H1 (cell line): ENCODE measurements around the gene SLC22A2. TPM values are rescaled to one million over a fixed set of nuclear protein-coding genes. Genes with fewer than 3 reads are reported as not detected.

Source experiments
- CTCF ChIA-PET: fragments of 300-600 bp; sonication (Branson Sonifier 250); formaldehyde crosslinking; loops from one replicate; lab custom pipeline; 2021; ENCODE audit not compliant: partially characterized antibody; lab: Charles Lee
- POLR2A ChIA-PET: fragments of 300-600 bp; sonication (Branson Sonifier 250); formaldehyde crosslinking; loops from one replicate; lab custom pipeline; 2021; ENCODE audit warnings: inconsistent platforms; ENCODE audit not compliant: partially characterized antibody; lab: Charles Lee
- DNase-seq, 2 experiments: peaks; one replicate each; pipeline versions ENCODE4 v3.0.0 to v3.0.0-alpha.2; 2010 to 2022; ENCODE audit warnings: low spot score in 2 of 2, low read depth in 1 of 2, mixed read lengths in 1 of 2
- FAIRE-seq: peaks from 2 replicates; lab custom pipeline; 2011; peaks lifted over from hg19 to GRCh38; lab: Jason Lieb, UNC
- H2AFZ ChIP-seq: 2 replicates; pipeline ENCODE4 v1.8.1; 2012; ENCODE audit warnings: low read length, inconsistent platforms
- H2AK5ac ChIP-seq: 2 replicates; pipeline ENCODE4 v1.6.1; 2013; ENCODE audit warnings: low read depth, low read length
- H2BK120ac ChIP-seq: replicated peaks from 2 replicates; pipeline ENCODE3; 2013; ENCODE audit warnings: low read depth, low read length, inconsistent platforms
- H2BK12ac ChIP-seq: 2 replicates; pipeline ENCODE4 v1.6.1; 2013; ENCODE audit warnings: low read depth, low read length
- H2BK15ac ChIP-seq: 2 replicates; pipeline ENCODE4 v1.6.1; 2013; ENCODE audit warnings: low read length
- H2BK20ac ChIP-seq: 2 replicates; pipeline ENCODE4 v1.6.1; 2013; ENCODE audit warnings: low read length
- H2BK5ac ChIP-seq: 2 replicates; pipeline ENCODE4 v1.6.1; 2013; ENCODE audit warnings: low read depth, low read length
- H3K14ac ChIP-seq: 2 replicates; pipeline ENCODE4 v1.6.1; 2013; ENCODE audit warnings: inconsistent platforms; ENCODE audit not compliant: insufficient read length
- H3K18ac ChIP-seq: 2 replicates; pipeline ENCODE4 v1.6.1; 2013; ENCODE audit warnings: low read length; ENCODE audit errors: extremely low read depth
- H3K23ac ChIP-seq: 2 replicates; pipeline ENCODE4 v1.6.1; 2013; ENCODE audit warnings: inconsistent platforms; ENCODE audit not compliant: insufficient read length
- H3K23me2 ChIP-seq: 2 replicates; pipeline ENCODE4 v1.6.1; 2013; ENCODE audit warnings: low read depth, low read length
- H3K27ac ChIP-seq: 2 replicates; pipeline ENCODE4 v1.6.1; 2011; ENCODE audit warnings: low read depth, low read length, inconsistent platforms
- H3K27me3 ChIP-seq, 4 experiments: replicated peaks in 1 of 4; 1 replicate in 1 of 4; 2 replicates in 3 of 4; pipeline versions ENCODE4 v1.6.1 to v1.8.1; 2011 to 2013; ENCODE audit warnings: low read length in 3 of 4, mild to moderate bottlenecking in 3 of 4, inconsistent platforms in 2 of 4, mixed read lengths in 2 of 4, moderate library complexity in 1 of 4; ENCODE audit not compliant: control insufficient read depth in 3 of 4, insufficient read depth in 3 of 4; ENCODE audit errors: extremely low read depth in 1 of 4
- H3K36me3 ChIP-seq, 4 experiments: 2 replicates each; pipeline versions ENCODE4 v1.6.1 to v1.8.1; 2011 to 2013; ENCODE audit warnings: mild to moderate bottlenecking in 4 of 4, low read length in 3 of 4, moderate library complexity in 2 of 4, control low read depth in 1 of 4, inconsistent platforms in 1 of 4; ENCODE audit not compliant: insufficient read depth in 4 of 4, control insufficient read depth in 2 of 4
- H3K4ac ChIP-seq: replicated peaks from 2 replicates; pipeline ENCODE3; 2013; ENCODE audit warnings: low read length, low read depth, mixed read lengths, inconsistent platforms; ENCODE audit not compliant: insufficient read length
- H3K4me1 ChIP-seq, 4 experiments: replicated peaks in 1 of 4; 1 replicate in 1 of 4; 2 replicates in 3 of 4; pipeline versions ENCODE4 v1.6.1 to v1.8.1; 2011 to 2013; ENCODE audit warnings: low read length in 3 of 4, inconsistent platforms in 2 of 4, mixed read lengths in 1 of 4; ENCODE audit not compliant: insufficient read depth in 4 of 4, control insufficient read depth in 3 of 4
- H3K4me2 ChIP-seq, 2 experiments: 2 replicates each; pipeline versions ENCODE4 v1.6.1 to v1.8.1; 2011 to 2013; ENCODE audit warnings: low read depth in 2 of 2, low read length in 2 of 2, control low read depth in 1 of 2, inconsistent platforms in 1 of 2, mild to moderate bottlenecking in 1 of 2; ENCODE audit not compliant: insufficient read depth in 1 of 2
- H3K4me3 ChIP-seq, 4 experiments: fragments of 200-600, 300-600 bp in 1 of 4; sonication (generic), shearing (Covaris generic), sonication (Bioruptor Twin) in 1 of 4; 2 replicates each; pipeline versions ENCODE4 v1.5.1 to v1.8.1; 2011 to 2016; ENCODE audit warnings: low read length in 4 of 4, low read depth in 3 of 4, control low read depth in 2 of 4, inconsistent platforms in 2 of 4, mild to moderate bottlenecking in 2 of 4, mixed read lengths in 1 of 4, moderate library complexity in 1 of 4; ENCODE audit not compliant: insufficient read depth in 2 of 4; ENCODE audit errors: extremely low read depth in 1 of 4
- H3K56ac ChIP-seq: replicated peaks from 2 replicates; pipeline ENCODE3; 2013; ENCODE audit warnings: low read depth, mild to moderate bottlenecking, mixed read lengths, low read length, inconsistent platforms; ENCODE audit not compliant: insufficient read length
- H3K79me1 ChIP-seq: 2 replicates; pipeline ENCODE4 v1.6.1; 2013; ENCODE audit warnings: low read depth, low read length, control low read depth
- H3K79me2 ChIP-seq, 2 experiments: 2 replicates each; pipeline versions ENCODE4 v1.6.1 to v1.8.1; 2012 to 2013; ENCODE audit warnings: low read length in 2 of 2, mild to moderate bottlenecking in 2 of 2, inconsistent platforms in 1 of 2; ENCODE audit not compliant: insufficient read depth in 2 of 2, control insufficient read depth in 1 of 2
- H3K9ac ChIP-seq, 4 experiments: replicated peaks in 1 of 4; 1 replicate in 1 of 4; 2 replicates in 3 of 4; pipeline versions ENCODE4 v1.6.1 to v1.8.1; 2011 to 2013; ENCODE audit warnings: low read depth in 3 of 4, low read length in 3 of 4, control low read depth in 2 of 4, mild to moderate bottlenecking in 2 of 4, moderate library complexity in 2 of 4, inconsistent platforms in 1 of 4; ENCODE audit errors: extremely low read depth in 1 of 4
- H3K9me3 ChIP-seq, 2 experiments: 2 replicates each; pipeline versions ENCODE4 v1.6.1 to v1.8.1; 2012 to 2013; ENCODE audit warnings: mild to moderate bottlenecking in 2 of 2, moderate library complexity in 2 of 2, control low read depth in 1 of 2, inconsistent platforms in 1 of 2, low read depth in 1 of 2, low read length in 1 of 2, mixed read lengths in 1 of 2; ENCODE audit not compliant: insufficient read depth in 2 of 2
- H4K20me1 ChIP-seq, 2 experiments: replicated peaks in 1 of 2; 2 replicates each; pipeline versions ENCODE3 to v1.8.1; 2011 to 2013; ENCODE audit warnings: inconsistent platforms in 2 of 2, low read length in 2 of 2, mild to moderate bottlenecking in 1 of 2; ENCODE audit not compliant: insufficient read depth in 2 of 2, control insufficient read depth in 1 of 2
- H4K5ac ChIP-seq: 2 replicates; pipeline ENCODE4 v1.6.1; 2013; ENCODE audit warnings: low read length, low read depth, mixed read lengths, inconsistent platforms; ENCODE audit not compliant: insufficient read length
- H4K8ac ChIP-seq: 2 replicates; pipeline ENCODE4 v1.8.0; 2013; ENCODE audit warnings: mild to moderate bottlenecking, moderate library complexity, low read length, inconsistent platforms; ENCODE audit not compliant: insufficient read depth; ENCODE audit errors: extremely low read depth
- H4K91ac ChIP-seq: replicated peaks from 2 replicates; pipeline ENCODE3; 2013; ENCODE audit warnings: low read length, mixed read lengths, inconsistent platforms; ENCODE audit not compliant: insufficient read length
- ATF2 ChIP-seq: IDR thresholded peaks from 2 replicates; pipeline ENCODE4 v1.6.1; 2012; ENCODE audit warnings: low read length, inconsistent platforms
- BACH1 ChIP-seq: IDR thresholded peaks from 2 replicates; pipeline ENCODE4 v1.6.1; 2012; ENCODE audit warnings: low read length, improper control_type of control experiment
- NANOG ChIP-seq: IDR thresholded peaks from 2 replicates; pipeline ENCODE4 v1.6.1; 2011; ENCODE audit warnings: low read length, low read depth, mild to moderate bottlenecking, inconsistent platforms; ENCODE audit not compliant: insufficient read depth, poor library complexity, severe bottlenecking
- NRF1 ChIP-seq: IDR thresholded peaks from 2 replicates; pipeline ENCODE4 v1.6.1; 2011; ENCODE audit warnings: mild to moderate bottlenecking, low read depth, low read length, improper control_type of control experiment
- RAD21 ChIP-seq, 2 experiments: IDR thresholded peaks in 1 of 2; conservative IDR thresholded peaks in 1 of 2; 2 replicates each; pipeline ENCODE4 v1.6.1; 2011; ENCODE audit warnings: low read depth in 2 of 2, low read length in 2 of 2, improper control_type of control experiment in 1 of 2, inconsistent platforms in 1 of 2, mild to moderate bottlenecking in 1 of 2, moderate library complexity in 1 of 2
- RFX5 ChIP-seq: IDR thresholded peaks from 2 replicates; pipeline ENCODE4 v1.6.1; 2011; ENCODE audit warnings: low read depth, low read length, improper control_type of control experiment, borderline replicate concordance
- SUZ12 ChIP-seq: fragments of 200-600 bp; sonication (generic); IDR thresholded peaks from 2 replicates; pipeline ENCODE4 v1.6.1; 2012; ENCODE audit warnings: mild to moderate bottlenecking, inconsistent platforms, low read length, moderate library complexity, mixed read lengths
- TCF12 ChIP-seq: IDR thresholded peaks from 2 replicates; pipeline ENCODE4 v1.6.1; 2011; ENCODE audit warnings: low read depth, mild to moderate bottlenecking, low read length
- WGBS, 2 experiments: shearing (Covaris generic) in 1 of 2; methylation state at CpG; one replicate each; pipeline versions ENCODE4 v1.1.6 to v1.1.7; 2013 to 2015; ENCODE audit warnings: low lambda C conversion rate in 2 of 2, mixed read lengths in 2 of 2, inconsistent platforms in 1 of 2, low coverage in 1 of 2, missing lambda C conversion rate in 1 of 2; ENCODE audit not compliant: insufficient replicate concordance in 2 of 2, insufficient coverage in 1 of 2, insufficient read length in 1 of 2; ENCODE audit errors: extremely low coverage in 1 of 2, missing lambda C conversion rate in 1 of 2; 5-methylcytosine and 5-hydroxymethylcytosine counted together
- polyA plus RNA-seq, 7 experiments: library from polyadenylated mRNA; depleted of rRNA in 3 of 7; stranded (reverse) in 5 of 7; unstranded in 2 of 7; fragments of >200 nt in 5 of 7; fragments of 200-250 nt in 2 of 7; gene quantifications; 1 replicate in 5 of 7; 2 replicates in 1 of 7; 4 replicates in 1 of 7; pipeline versions ENCODE4 v1.2.1 to v1.2.3, GENCODE V29; 2011 to 2013; ENCODE audit warnings: missing spikeins in 2 of 7, mixed read lengths in 2 of 7
- total RNA-seq: library from RNA; stranded (reverse); fragmentation: NEBNext Ultra II Directional; extraction: Animal tissue kit (Norgen Biotek cat#: 25700); gene quantifications from 2 replicates; pipeline ENCODE4 v1.2.1, GENCODE V29; 2021

Gene SLC22A2
- total and polyA plus RNA-seq, 2 of the 8 experiments (the other 6 are each of a cell fraction or from before 2014, with no cell fraction given): 0.23 to 1.4 TPM

- H3K4me3 ChIP-seq: no peak overlapping the region
- H2BK20ac ChIP-seq: peak overlapping the region; percentile 97; the same call in 1 of the 2 replicates
- no peak overlapping the region for H3K9ac ChIP-seq
- H3K4me2 ChIP-seq: 0 out of 4 replicates have a peak overlapping the region, but pooled peaks of 1 of the 2 experiments have one; percentile 34
- CTCF ChIA-PET: interaction anchor here (0.7 to 3.7 kb wide), 27 partner anchors 11 to 312 kb away, joined by 3 to 34 read pairs (median 4); partner anchors contain the start of gene SLC22A3
- H2BK12ac ChIP-seq: peak overlapping the region; percentile 89; the same call in 1 of the 2 replicates
- no peak for DNase-seq
- H3K23me2 ChIP-seq: no peaks in the 10 kb centered on the region; the same call in 1 of the 2 replicates
- no peak overlapping the region for H3K23ac ChIP-seq
- no peak overlapping the region for H2AFZ ChIP-seq
- no peak for FAIRE-seq
- H3K27ac ChIP-seq: no peak overlapping the region
- POLR2A ChIA-PET: no interaction called here
- peaks cover 0 to 8% of the 10 kb centered on the region in 2 experiments; a peak in 1 of 4 replicates for H3K79me2 ChIP-seq
- no peak overlapping the region for H3K14ac ChIP-seq
- no peak overlapping the region for H3K18ac ChIP-seq
- TF ChIP-seq TCF12 (no peak), BACH1 (no peak), NANOG (no peak), RFX5 (no peak), RAD21 (IDR thresholded peaks at IDR 0.05 in 1 of 2, conservative IDR thresholded peaks at IDR 0.05 in 1 of 2; ENCODE audit: low read depth in 2 of 2, low read length in 2 of 2) (no peak), NRF1 (no peak), SUZ12 (no peak), ATF2 (no peak)
- no peak overlapping the region for H3K56ac ChIP-seq
- H4K20me1 ChIP-seq: no peaks in the 10 kb centered on the region
- peaks cover 4 to 8% of the 10 kb centered on the region in 2 experiments for H3K9me3 ChIP-seq
- peak overlapping the region; percentile 91; the same call in 1 of the 2 replicates for H2AK5ac ChIP-seq
- H4K8ac ChIP-seq: no peak overlapping the region
- no peak overlapping the region for H2BK120ac ChIP-seq
- no peaks in the 10 kb centered on the region for H3K27me3 ChIP-seq
- H3K4ac ChIP-seq: no peak overlapping the region
- H4K5ac ChIP-seq: peak overlapping the region; percentile 18
- H2BK5ac ChIP-seq: peak overlapping the region; percentile 54; the same call in 1 of the 2 replicates
- H3K4me1 ChIP-seq: peaks cover 7 to 18% (median 15%) of the 10 kb centered on the region in 4 experiments; a peak in 4 of 7 replicates
- H4K91ac ChIP-seq: peak overlapping the region; percentile 5
- no peaks in the 10 kb centered on the region for H3K36me3 ChIP-seq
- 92% methylated on average over 1 of the region's 1 CpG; no CpG with 5 or more reads in 1 of the 2 experiments for WGBS, 2 experiments
- H3K79me1 ChIP-seq: no peaks in the 10 kb centered on the region
- no peak overlapping the region for H2BK15ac ChIP-seq
Measured at GRCh38 chr6:160221918-160222317, 36.7 kb downstream of the SLC22A2 start.
